ENCODE results near the gene SCFD2. TPM values are rescaled to one million over a fixed set of nuclear protein-coding genes. Genes with fewer than 3 reads are reported as not detected.
A peak's percentile ranks its signal among the peaks of the same experiment; 100 is the strongest.
"Not testable (repeated sequence)": the region's sequence is repeated elsewhere in the genome, so short reads cannot be mapped to it uniquely, and the experiment has no call there.

The SCFD2 gene
- total RNA-seq, 1 experiment from 2014 or later = 18.3 TPM

DNA sequence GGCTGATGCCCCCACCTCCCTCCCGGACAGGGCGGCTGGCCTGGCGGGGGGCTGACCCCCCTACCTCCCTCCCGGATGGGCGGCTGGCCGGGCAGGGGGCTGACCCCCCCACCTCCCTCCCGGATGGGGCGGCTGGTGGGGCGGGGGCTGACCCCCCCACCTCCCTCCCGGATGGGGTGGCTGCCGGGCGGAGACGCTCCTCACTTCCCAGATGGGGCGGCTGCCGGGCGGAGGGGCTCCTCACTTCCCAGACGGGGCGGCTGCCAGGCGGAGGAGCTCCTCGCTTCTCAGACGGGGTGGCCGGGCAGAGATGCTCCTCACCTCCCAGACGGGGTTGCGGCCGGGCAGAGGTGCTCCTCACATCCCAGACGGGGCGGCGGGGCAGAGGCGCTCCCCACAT lies 127.5 kb downstream of the SCFD2 start:
- DNase-seq (ENCODE audit: low read depth) = not testable (repeated sequence)

DNA sequence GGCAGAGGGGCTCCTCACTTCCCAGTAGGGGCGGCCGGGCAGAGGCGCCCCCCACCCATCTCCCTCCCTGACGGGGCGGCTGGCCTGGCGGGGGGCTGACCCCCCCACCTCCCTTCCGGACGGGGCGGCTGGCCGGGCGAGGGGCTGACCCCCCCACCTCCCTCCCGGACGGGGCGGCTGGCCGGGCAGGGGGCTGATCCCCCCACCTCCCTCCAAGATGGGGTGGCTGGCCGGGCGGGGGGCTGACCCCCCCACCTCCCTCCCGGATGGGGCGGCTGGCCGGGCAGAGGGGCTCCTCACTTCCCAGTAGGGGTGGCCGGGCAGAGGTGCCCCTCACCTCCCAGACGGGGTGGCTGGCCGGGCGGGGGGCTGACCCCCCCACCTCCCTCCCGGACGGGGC lies 128.1 kb downstream of the SCFD2 start:
- not testable (repeated sequence) for DNase-seq (ENCODE audit: low read depth)

DNA sequence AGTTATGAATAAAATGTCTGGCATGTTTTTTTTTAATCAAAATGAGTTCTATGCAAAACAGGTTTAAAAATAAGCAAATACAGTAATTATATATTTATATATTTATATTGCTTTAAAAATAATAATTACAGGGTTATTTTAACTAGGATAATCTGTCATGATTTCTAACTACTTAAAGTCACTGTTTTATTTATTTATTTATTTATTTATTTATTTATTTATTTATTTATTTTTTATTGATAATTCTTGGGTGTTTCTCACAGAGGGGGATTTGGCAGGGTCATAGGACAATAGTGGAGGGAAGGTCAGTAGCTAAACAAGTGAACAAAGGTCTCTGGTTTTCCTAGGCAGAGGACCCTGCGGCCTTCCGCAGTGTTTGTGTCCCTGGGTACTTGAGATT lies 129.2 kb downstream of the SCFD2 start:
- DNase-seq (ENCODE audit: low read depth) = not testable (repeated sequence)

DNA sequence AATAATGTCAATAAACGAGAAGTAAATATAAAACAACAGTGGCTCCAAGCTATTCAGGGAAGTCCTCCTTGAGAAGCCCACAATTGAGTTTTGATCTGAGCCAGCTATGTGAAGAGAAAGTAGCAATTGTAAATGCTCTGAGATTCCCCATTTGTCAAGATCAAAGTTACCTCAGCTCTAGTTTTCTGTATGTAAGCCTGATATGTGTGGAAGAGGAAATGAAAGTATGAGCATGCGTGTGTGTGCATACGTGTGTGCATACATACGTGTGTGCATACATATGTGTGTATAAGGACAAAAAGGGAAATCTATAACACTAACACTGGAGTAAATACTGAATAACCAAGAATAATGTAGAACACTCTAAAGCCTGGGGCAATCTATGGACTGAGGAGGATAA lies 130.3 kb downstream of the SCFD2 start:
- no peak for DNase-seq (ENCODE audit: low read depth)

DNA sequence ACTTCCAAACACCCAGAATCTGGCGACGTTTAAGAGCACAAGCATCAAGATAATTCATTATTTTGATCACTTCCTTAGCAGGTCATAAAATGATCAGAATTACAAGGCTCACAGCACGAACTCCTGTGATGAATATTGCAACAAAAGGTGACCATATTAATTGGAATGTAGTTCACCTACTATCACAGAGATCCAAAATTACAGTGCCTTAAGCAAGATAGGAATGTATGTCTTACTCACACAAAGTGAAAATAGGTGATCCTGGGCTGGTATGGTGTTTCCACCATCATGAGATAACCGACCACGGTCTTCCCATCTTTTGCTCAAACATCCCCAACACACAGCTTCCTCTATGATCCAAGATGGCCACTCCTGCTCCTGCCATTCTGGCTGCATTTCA lies 131.2 kb downstream of the SCFD2 start:
- DNase-seq (ENCODE audit: low read depth) = no peak

DNA sequence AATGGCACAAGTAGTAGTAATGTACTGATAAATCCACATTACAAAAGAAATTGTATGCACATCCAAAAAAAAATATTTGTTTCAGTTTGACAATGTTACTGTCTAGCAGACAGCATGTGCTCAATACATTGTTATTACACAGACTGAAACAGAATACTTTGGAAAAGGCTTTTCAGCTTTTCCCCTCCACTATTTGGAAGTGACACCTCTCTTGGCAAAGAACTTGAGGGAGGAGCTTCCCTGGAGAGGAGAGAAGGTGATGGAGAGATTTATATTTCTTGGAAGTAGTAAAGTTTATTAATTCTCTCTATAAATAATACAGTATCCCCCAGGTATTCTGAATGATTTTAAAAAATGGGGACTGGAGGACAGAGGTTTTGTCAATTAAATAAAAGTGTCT lies 131.8 kb downstream of the SCFD2 start:
- DNase-seq (ENCODE audit: low read depth) = no peak

DNA sequence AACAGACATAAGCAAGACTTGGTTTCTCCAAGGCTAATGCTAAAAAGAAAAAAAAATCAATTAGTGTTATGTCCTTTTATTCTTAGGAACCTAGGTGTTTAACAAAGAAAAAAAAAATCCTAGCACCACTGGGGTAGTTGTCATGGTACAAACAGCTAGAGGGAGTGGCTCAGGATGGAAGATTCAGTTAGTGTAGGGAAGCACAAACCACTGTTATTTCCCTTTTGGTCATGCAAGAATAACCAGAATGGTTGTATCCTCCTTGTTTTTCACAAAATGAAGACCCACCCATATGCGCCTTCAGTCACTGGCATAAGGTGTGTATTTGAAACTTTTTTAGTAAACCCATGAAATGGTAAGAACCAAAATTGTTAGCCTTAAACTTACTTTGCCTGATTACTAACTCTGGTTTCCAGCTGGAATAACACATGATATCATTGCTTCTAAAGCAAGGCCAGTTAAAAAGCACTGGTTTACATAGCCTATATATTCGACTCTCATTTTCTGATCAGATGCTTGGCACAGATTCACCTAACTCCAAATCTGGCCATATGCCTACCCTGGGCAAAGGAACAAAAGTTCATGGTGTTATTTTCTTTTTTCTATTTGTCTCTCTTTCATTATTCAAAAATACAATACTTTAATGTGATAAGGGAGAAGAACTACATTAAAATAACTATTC lies 132.6 kb downstream of the SCFD2 start:
- DNase-seq (ENCODE audit: low read depth) = no peak

DNA sequence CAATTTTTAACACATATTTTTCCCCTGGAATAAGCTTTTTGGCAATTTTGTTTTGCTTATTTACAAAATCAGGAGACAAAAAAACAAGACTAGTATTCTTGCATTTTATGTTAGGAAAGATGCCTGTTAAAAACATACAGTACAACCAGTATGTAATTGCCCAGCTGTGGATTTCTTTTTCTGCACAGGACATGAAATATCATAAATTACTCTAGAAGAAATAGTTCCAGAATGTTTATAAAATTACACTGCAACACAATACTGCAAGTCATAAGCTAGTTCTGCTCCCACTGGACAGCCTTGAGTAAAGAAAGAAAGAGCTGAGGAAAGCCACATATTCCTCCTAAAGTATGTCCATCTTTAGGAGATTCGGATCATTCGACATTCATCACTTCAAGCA lies 133.5 kb downstream of the SCFD2 start:
- no peak for DNase-seq (ENCODE audit: low read depth)

DNA sequence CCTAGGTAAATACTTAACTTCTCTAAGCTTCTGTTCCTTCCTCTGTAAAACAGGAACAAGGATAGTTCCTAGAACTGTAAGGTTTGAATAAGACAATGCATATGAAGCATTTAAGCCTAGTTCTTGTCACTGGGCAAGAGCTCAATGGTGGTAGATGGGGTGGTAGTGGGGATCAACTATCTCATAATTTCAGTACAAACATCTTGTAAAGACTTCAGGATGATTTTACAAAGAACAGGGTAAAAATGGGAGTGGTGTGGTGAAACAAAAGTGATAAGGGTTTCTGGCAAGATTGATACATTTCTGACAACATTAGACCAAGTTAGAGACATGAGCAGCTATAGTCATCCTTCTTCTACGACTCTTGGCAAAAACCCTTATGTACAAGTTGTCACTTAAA lies 137.8 kb downstream of the SCFD2 start:
- no peak for DNase-seq (ENCODE audit: low read depth)

DNA sequence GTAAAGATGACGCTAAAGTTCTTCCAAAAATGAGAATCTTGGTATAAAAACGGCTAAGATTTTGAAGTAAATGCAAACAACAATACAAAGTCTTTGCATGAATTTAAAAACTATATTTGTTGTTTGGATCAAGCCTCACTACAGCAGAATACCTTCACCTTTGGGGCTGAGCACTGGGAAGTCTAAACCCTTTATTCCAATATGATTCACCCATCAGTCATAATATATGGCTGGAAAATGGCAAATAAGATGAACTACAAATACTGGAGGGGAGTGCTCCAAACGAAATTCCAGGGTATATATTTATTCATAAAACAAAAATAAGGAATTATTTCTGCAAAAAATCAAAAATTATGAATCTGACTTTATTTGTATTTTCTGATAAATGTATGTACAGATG lies 138.4 kb downstream of the SCFD2 start:
- no peak for DNase-seq (ENCODE audit: low read depth)

DNA sequence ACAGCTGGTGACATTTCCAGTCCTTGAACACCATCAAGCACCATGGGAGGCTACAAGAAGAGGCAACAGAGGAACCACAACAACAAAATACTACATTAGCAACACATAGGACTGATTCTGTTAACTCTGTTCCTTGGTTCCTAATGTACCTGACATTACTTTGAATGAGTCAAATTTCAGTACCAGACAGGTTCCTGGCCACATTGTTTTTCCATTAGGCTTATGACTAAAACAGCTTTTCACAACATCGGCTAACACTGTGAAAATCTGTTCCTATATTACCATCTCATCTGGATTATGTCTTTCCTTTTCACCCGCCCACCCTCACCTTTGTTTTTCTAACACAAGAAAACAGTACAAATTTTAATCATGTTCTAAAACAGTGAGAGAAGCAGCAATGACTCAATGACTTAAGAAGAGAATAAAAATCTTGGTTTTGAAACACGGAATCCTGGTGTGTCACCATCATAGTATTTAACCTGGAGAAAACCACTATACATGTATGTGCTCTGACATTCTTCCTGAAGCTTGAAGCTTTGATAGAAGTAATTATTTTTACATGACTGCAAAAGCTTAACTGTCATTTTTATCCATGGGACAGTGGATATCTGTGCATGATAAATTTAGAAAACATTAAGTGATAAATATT lies 143.9 kb downstream of the SCFD2 start:
- no peak for DNase-seq (ENCODE audit: low read depth)

DNA sequence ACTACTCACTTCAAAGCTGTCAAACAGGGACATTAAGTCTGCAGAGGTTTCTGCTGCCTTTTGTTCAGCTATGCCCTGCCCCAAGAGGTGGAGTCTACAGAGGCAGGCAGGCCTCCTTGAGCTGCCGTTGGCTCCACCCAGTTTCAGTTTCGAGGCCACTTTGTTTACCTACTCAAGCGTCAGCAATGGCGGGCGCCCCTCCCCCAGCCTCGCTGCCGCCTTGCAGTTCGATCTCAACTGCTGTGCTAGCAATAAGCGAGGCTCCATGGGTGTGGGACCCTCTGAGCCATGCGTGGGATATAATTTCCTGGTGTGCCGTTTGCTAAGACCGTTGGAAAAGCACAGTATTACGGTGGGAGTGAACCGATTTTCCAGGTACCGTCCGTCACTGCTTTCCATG lies 146.7 kb downstream of the SCFD2 start:
- DNase-seq (ENCODE audit: low read depth) = not testable (repeated sequence)

DNA sequence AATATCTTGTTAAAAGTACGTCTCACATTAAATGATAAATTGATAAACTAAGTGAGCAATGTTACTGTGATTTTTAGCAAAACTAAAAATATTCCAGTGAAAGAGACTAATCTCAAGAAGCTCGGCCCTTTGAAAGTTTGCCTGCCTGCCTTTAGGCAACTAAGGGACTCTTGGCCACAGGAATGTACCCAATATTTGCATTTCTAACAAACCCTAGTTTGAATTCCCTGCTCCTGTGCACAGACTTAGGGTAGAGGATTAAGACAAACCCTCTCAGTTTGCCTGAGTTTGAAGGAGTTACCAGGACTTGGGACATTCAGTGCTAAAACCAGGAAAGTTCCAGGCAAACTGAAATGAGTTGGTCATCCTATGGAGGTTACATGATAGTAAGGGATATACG lies 157.1 kb downstream of the SCFD2 start:
- DNase-seq (ENCODE audit: low read depth) = no peak

DNA sequence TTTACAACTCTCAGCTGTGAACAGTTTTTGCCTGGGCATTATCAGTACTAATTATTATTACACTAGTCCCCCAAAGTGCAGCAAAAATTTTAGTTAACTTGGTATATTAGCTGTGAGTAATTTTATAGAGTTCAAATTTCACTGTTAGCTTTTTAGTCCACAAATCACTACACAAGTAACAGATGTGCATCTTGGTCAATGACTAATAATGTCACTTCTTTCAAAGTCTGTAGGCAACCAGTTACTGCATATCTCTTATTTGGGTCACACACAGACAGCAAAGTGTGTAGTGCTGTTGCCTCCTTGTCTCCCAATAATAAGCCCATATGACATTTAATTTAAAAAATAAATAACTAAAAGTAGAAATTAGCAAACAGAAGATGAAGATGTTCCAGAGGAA lies 159.9 kb downstream of the SCFD2 start:
- peak; percentile 32 for DNase-seq (ENCODE audit: low read depth)

DNA sequence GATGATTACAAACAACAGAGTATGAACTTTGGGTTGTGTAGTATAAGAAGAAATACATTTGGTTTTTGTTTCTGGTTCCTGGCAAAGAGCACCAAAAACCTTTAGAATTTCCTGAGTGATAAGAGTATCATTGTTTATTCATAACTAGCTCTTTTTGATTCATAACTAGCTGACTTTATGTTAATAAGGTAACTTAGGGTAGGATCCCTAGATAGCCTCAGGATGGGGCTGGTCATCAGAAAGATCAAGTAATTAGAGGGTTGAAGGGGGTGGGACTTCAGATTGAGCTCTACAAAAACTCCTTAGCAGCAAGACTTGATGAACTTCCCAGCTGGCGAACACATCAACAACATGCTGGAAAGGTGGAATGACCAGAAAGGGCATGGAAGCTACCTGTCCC lies 166.5 kb downstream of the SCFD2 start:
- DNase-seq (ENCODE audit: low read depth) = no peak

DNA sequence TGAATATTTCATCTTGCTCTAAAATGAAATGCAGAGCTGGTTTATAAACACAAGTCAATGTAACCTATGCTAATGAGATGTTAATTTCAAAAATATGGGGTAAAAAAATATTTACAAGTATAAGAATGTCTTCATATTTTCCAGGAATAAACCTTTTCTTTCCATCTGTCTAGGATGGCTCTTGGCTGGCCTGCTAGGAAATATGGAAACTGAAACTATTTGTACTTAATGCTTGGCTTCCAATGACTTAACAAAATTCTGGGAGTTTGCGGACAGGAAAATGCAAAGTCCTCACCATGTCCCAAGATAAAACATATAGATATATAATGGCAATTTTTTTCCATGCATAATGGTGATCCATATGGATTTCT lies 168.1 kb downstream of the SCFD2 start:
- DNase-seq (ENCODE audit: low read depth) = no peak

DNA sequence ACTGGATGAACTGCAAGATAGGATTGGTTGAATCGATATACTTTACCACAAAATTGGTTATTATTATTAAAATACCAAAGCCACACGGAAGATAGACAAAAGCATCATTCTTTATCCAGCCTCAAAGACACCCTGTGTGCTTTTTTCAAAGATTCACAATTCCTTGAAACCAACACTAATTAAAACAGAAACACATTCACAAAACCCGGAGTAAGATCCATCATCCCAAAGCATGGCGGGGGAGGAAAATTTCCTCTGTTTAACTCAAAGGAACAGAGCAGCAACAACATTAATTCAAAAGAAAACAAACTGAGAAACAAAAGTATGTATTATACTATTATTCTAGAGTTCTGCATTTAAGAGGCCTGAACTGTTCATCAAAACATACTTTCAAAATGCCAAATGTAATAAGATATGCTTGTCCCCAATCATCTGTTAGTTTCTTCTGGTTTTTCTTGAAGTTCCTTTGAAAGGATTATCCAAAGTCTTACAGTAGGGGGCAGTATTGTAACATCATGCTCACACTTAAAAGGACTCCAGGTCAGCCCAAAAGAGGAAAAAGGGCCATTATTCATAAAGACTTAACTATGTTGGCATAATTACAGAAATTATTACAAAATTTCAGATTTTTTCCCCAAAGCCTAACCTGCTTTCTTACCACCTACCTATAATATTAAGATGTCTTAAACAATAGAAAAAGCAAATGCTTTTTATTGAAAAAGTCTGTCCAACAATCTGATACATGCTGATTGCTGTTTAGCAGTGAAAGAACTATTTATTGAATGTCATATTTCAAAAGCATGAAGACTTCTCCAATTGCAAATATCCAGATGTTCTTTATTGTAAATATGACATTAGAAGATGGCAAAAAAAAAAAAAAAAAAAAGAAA lies 168.7 kb downstream of the SCFD2 start:
- peak; percentile 70 for DNase-seq (ENCODE audit: low read depth)

DNA sequence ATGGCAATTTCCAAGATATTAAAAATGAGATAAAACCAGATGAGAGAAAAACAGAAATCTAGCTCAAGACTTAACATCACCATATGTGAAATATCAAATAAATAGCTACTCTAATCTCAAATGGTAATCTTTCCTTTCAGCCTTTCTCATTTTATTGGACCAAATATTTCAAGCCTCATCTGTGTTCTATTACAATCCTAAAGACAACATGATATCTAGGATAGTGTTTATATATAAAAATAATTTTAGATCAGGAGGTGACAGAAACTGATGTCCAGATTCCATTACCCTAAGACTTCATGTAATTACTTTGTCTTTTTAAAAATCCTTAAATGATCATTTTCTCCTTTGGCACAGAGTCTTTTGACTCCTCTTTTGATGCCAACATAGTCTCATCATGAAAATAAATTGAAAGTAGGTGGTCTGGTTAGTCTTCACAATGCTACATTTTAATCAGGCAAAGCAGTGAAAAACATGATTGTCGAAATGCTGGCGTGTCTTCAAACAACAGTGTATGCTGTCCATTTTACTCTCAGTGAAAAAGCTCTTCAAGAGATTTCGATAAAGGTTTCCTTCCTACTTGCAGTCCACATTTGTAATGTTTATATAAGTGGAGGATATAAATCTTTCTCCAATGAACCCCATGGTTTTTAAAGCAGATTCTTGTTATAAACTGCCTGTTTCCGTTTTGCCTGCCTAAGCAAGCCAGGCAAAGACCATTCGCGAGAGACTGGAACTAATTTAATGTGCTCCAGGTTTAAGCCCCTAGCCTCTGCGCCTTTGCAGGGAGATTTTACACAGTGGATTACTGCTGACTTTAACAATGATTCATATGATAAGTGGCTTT lies 169.8 kb downstream of the SCFD2 start:
- DNase-seq (ENCODE audit: low read depth) = no peak

DNA sequence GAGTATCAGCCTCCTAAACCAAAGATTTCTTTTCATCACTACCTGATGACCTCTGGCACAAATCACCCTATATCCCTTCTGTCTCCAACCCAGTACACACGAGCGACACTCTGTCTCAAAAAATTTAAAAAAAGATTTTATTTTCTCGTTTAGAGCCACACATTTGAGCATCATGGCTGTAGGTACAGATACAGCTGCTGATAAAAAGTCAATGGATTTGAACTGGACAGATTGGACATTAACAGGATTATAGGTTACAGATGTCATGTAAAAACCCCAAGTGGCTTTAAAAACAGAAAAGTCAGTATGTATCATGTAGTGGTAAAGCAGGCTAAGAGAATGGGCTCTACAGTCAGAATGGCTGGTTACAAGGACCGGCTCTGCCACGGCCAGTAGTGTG lies 171.1 kb downstream of the SCFD2 start:
- no peak for DNase-seq (ENCODE audit: low read depth)

DNA sequence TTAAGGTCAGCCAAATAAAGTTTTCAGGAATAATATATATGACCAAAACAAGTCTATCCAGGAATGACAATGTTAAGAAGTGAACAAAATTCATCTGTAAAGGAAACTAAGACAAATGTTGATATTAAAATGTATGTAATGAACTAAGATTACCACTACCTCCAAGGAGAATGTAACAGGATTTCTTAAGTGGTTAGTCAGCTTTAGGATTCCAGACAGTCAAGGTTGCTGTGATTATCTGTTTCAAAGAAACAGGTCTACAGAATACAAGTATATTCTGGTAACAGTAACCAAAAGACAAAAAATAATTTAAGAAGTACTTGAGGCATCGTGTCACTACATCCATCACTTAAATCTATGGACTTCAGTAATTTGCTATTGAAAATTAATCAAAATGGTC lies 172.8 kb downstream of the SCFD2 start:
- no peak for DNase-seq (ENCODE audit: low read depth)

DNA sequence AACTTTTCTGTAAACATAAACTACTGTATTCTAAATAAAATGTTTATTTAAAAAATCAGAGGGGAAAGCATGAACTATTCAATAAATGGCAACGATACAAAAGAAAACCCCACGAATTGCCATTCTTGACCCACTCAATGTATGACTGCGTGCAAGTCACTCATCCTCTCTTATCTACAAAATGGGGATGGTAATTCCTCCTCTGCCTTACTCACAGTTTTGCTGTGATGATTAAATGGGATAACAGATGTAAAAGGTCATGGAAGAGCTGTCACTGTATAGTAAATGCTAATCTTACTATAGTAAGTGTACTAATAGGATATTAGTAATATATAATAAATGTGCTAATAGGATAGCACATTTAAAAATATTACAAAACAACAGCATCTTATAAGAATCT lies 173.4 kb downstream of the SCFD2 start:
- no peak for DNase-seq (ENCODE audit: low read depth)

DNA sequence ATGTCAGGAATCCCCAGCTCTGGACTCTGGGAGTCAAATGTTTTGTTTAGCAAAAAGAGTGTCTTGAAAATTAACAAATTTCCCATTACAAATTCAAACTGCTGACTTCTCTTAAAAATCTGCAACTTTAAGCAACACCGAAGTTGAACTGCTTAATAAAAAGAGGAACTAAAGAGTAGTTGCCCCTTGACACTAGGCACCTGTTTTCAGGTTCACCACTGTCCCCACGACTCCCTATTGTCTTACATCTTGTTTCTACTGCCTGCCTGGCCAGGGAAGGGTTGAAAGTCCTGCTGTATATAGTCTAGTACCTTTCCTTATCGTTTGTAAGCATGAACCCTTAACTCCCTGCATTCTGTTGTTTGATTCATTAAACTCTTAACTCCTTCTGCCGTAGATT lies 173.9 kb downstream of the SCFD2 start:
- no peak for DNase-seq (ENCODE audit: low read depth)
